Loucy (cell line): Measurements from ENCODE around the gene SPSB4.

ENCODE experiments used
- H2AFZ ChIP-seq: fragments of 200-600 bp; sonication (generic); 2 replicates; pipeline ENCODE4 v1.6.0; 2016; ENCODE audit warnings: antibody characterized with exemption, mild to moderate bottlenecking, low read length, moderate library complexity
- H3F3A ChIP-seq: fragments of 200-600 bp; 2 replicates; pipeline ENCODE4 v1.6.0; 2016; ENCODE audit warnings: antibody characterized with exemption, low read depth, mild to moderate bottlenecking
- H3K27me3 ChIP-seq: fragments of 200-600 bp; sonication (generic); 2 replicates; pipeline ENCODE4 v1.6.1; 2014; ENCODE audit warnings: low read length, mild to moderate bottlenecking; ENCODE audit not compliant: insufficient read depth, poor library complexity, severe bottlenecking
- H3K36me3 ChIP-seq: fragments of 200-600 bp; sonication (generic); 2 replicates; pipeline ENCODE4 v1.6.1; 2016; ENCODE audit warnings: low read length; ENCODE audit not compliant: insufficient read depth
- H3K4me1 ChIP-seq: fragments of 200-600 bp; sonication (generic); 2 replicates; pipeline ENCODE4 v1.5.1; 2014; ENCODE audit warnings: low read length, mild to moderate bottlenecking; ENCODE audit not compliant: insufficient read depth, poor library complexity, severe bottlenecking
- H3K4me2 ChIP-seq: fragments of 200-600 bp; sonication (generic); 2 replicates; pipeline ENCODE4 v1.6.0; 2014; ENCODE audit warnings: antibody characterized with exemption, low read length, low read depth, mild to moderate bottlenecking; ENCODE audit not compliant: poor library complexity, severe bottlenecking
- H3K4me3 ChIP-seq: fragments of 200-600 bp; sonication (generic); 2 replicates; pipeline ENCODE4 v1.5.1; 2014; ENCODE audit warnings: low read length, mild to moderate bottlenecking, mixed read lengths; ENCODE audit not compliant: poor library complexity, severe bottlenecking
- H3K79me2 ChIP-seq: fragments of 200-600 bp; sonication (generic); 2 replicates; pipeline ENCODE4 v1.6.1; 2014; ENCODE audit warnings: low read length; ENCODE audit not compliant: insufficient read depth
- H3K9ac ChIP-seq: fragments of 200-600 bp; sonication (generic); 2 replicates; pipeline ENCODE4 v1.6.0; 2014; ENCODE audit warnings: mild to moderate bottlenecking, low read depth, low read length, moderate library complexity; ENCODE audit not compliant: poor library complexity, severe bottlenecking
- H3K9me2 ChIP-seq: fragments of 200-600 bp; sonication (generic); replicated peaks from 2 replicates; pipeline ENCODE4 v1.6.1; 2016; ENCODE audit warnings: low read depth, low read length, mixed read lengths
- H3K9me3 ChIP-seq: fragments of 200-600 bp; sonication (generic); 2 replicates; pipeline ENCODE4 v1.6.1; 2014; ENCODE audit warnings: mild to moderate bottlenecking, antibody characterized with exemption, low read length, low read depth; ENCODE audit not compliant: insufficient read depth
- H4K20me1 ChIP-seq: fragments of 200-600 bp; sonication (generic); 2 replicates; pipeline ENCODE4 v1.6.0; 2014; ENCODE audit warnings: antibody characterized with exemption, low read length, mild to moderate bottlenecking; ENCODE audit not compliant: insufficient read depth, poor library complexity, severe bottlenecking
- CTCF ChIP-seq: fragments of 200-600 bp; sonication (generic); conservative IDR thresholded peaks from 2 replicates; pipeline ENCODE4 v1.5.1; 2014; ENCODE audit warnings: mild to moderate bottlenecking, antibody characterized with exemption, low read length
- EZH2phosphoT487 ChIP-seq: fragments of 200-600 bp; IDR thresholded peaks from 2 replicates; pipeline ENCODE4 v1.6.1; 2018; ENCODE audit warnings: antibody characterized with exemption, mild to moderate bottlenecking, moderate library complexity, borderline replicate concordance

The SPSB4 gene

GRCh38 chr3:141108039-141108438 lies 56.9 kb downstream of the SPSB4 start:
- H3K79me2 ChIP-seq, result no peaks in the 10 kb centered on the region
- no peak overlapping the region for H2AFZ ChIP-seq
- H3K9ac ChIP-seq, result no peak overlapping the region
- H3K9me2 ChIP-seq, result no peaks in the 10 kb centered on the region
- no peaks in the 10 kb centered on the region for H3F3A ChIP-seq
- H4K20me1 ChIP-seq, result no peaks in the 10 kb centered on the region
- no peaks in the 10 kb centered on the region for H3K27me3 ChIP-seq
- no peak overlapping the region for H3K4me3 ChIP-seq
- H3K4me1 ChIP-seq, result peaks cover 22% of the 10 kb centered on the region
- no peak overlapping the region for H3K4me2 ChIP-seq
- no peaks in the 10 kb centered on the region; the same call in 1 of the 2 replicates for H3K9me3 ChIP-seq
- no peak for TF ChIP-seq CTCF
- no peak for TF ChIP-seq EZH2phosphoT487
- no peaks in the 10 kb centered on the region for H3K36me3 ChIP-seq

GRCh38 chr3:141109751-141110150 lies 58.6 kb downstream of the SPSB4 start:
- Histone ChIP-seq H3K9ac (no peak overlapping the region), H2AFZ (no peak overlapping the region), H3F3A (no peaks in the 10 kb centered on the region), H3K27me3 (no peaks in the 10 kb centered on the region), H3K4me1 (peaks cover 22% of the 10 kb centered on the region), H3K9me3 (no peaks in the 10 kb centered on the region; the same call in 1 of the 2 replicates), H3K36me3 (no peaks in the 10 kb centered on the region), H3K4me3 (no peak overlapping the region), H3K9me2 (no peaks in the 10 kb centered on the region), H3K79me2 (no peaks in the 10 kb centered on the region), H3K4me2 (peak overlapping the region; percentile 30), H4K20me1 (no peaks in the 10 kb centered on the region)
- TF ChIP-seq EZH2phosphoT487 (no peak), CTCF (peak; percentile 38)

- H3K4me2 ChIP-seq, result no peak overlapping the region
- no peaks in the 10 kb centered on the region for H4K20me1 ChIP-seq
- no peak overlapping the region for H3K4me3 ChIP-seq
- H3K9me3 ChIP-seq, result no peaks in the 10 kb centered on the region; the same call in 1 of the 2 replicates
- no peaks in the 10 kb centered on the region for H3K27me3 ChIP-seq
- no peaks in the 10 kb centered on the region for H3K79me2 ChIP-seq
- TF ChIP-seq EZH2phosphoT487 (no peak), CTCF (no peak)
- no peaks in the 10 kb centered on the region for H3K9me2 ChIP-seq
- H2AFZ ChIP-seq, result no peak overlapping the region
- no peaks in the 10 kb centered on the region for H3K36me3 ChIP-seq
- H3K9ac ChIP-seq, result no peak overlapping the region
- no peaks in the 10 kb centered on the region for H3F3A ChIP-seq
- peaks cover 22% of the 10 kb centered on the region for H3K4me1 ChIP-seq
Observed at GRCh38 chr3:141110322-141110721, 59.2 kb downstream of the SPSB4 start.
